BE2C (cell line): ENCODE measurements around the gene CDK16.

Experiments
- DNase-seq: peaks from one replicate; pipeline ENCODE4 v3.0.0-alpha.2; 2020
- H3K27me3 ChIP-seq: fragments of 250-450 bp; sonication (Bioruptor Pico); 2 replicates; pipeline ENCODE4 v1.5.1; 2020; ENCODE audit warnings: mild to moderate bottlenecking
- H3K36me3 ChIP-seq: fragments of 250-450 bp; sonication (Bioruptor Pico); 2 replicates; pipeline ENCODE4 v1.5.1; 2020; ENCODE audit warnings: mild to moderate bottlenecking
- H3K4me1 ChIP-seq: fragments of 250-450 bp; sonication (Bioruptor Pico); 2 replicates; pipeline ENCODE4 v1.5.1; 2020
- H3K4me3 ChIP-seq: 2 replicates; pipeline ENCODE4 v1.5.1; 2011; ENCODE audit warnings: low read depth, low read length
- H3K9me3 ChIP-seq: fragments of 250-450 bp; sonication (Bioruptor Pico); 2 replicates; pipeline ENCODE4 v1.5.1; 2020
- CTCF ChIP-seq: IDR thresholded peaks from 2 replicates; pipeline ENCODE4 v1.5.1; 2012; ENCODE audit warnings: mild to moderate bottlenecking, low read depth, low read length

CDK16 gene

GRCh38 chrX:47221756-47222155, 3.3 kb downstream of the CDK16 start:
- Histone ChIP-seq H3K4me3 (no peak overlapping the region), H3K27me3 (no peaks in the 10 kb centered on the region), H3K4me1 (no peaks in the 10 kb centered on the region), H3K9me3 (no peaks in the 10 kb centered on the region), H3K36me3 (peaks cover 35% of the 10 kb centered on the region)
- no peak for DNase-seq
- no peak for TF ChIP-seq CTCF

- H3K9me3 ChIP-seq = no peaks in the 10 kb centered on the region
- H3K36me3 ChIP-seq = peaks cover 35% of the 10 kb centered on the region
- H3K4me1 ChIP-seq = no peaks in the 10 kb centered on the region
- DNase-seq = peak; percentile 22
- no peaks in the 10 kb centered on the region for H3K27me3 ChIP-seq
- TF ChIP-seq CTCF = no peak
- H3K4me3 ChIP-seq = no peak overlapping the region
Observed at GRCh38 chrX:47222751-47223350, 4.4 kb downstream of the CDK16 start.

DNA sequence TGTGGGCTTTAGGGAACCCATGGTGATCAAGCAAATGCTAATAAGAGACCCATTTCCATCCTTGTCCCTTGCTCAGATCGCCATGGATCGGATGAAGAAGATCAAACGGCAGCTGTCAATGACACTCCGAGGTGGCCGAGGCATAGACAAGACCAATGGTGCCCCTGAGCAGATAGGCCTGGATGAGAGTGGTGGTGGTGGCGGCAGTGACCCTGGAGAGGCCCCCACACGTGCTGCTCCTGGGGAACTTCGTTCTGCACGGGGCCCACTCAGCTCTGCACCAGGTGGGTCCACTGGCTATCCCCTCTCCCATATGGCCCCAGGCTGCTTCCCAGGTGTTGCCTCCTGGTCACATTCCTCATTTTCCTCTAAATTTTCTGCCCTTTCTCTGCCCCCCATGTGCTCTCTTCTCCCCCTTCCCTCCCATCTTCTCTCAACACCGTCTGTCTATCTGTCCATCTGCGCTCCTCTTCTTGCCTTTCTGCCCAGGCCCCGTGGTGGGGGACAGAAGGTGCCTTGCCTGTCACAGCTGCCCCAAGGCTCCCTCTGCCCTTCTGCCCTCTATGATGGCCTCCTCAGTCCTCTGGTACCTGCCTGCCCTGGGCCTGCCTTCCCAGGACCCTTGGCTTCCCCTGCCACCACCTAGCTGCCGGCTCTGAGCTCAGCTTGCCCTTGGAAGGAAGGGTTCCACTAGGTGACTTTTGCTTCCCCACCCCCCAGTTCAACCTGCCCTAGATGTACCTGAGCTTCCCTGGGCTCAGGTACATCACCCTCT, 5.2 kb downstream of the CDK16 start:
- Histone ChIP-seq H3K36me3 (peaks cover 35% of the 10 kb centered on the region), H3K9me3 (no peaks in the 10 kb centered on the region), H3K4me3 (no peak overlapping the region), H3K27me3 (no peaks in the 10 kb centered on the region), H3K4me1 (no peaks in the 10 kb centered on the region)
- TF ChIP-seq CTCF = no peak
- no peak for DNase-seq

DNA sequence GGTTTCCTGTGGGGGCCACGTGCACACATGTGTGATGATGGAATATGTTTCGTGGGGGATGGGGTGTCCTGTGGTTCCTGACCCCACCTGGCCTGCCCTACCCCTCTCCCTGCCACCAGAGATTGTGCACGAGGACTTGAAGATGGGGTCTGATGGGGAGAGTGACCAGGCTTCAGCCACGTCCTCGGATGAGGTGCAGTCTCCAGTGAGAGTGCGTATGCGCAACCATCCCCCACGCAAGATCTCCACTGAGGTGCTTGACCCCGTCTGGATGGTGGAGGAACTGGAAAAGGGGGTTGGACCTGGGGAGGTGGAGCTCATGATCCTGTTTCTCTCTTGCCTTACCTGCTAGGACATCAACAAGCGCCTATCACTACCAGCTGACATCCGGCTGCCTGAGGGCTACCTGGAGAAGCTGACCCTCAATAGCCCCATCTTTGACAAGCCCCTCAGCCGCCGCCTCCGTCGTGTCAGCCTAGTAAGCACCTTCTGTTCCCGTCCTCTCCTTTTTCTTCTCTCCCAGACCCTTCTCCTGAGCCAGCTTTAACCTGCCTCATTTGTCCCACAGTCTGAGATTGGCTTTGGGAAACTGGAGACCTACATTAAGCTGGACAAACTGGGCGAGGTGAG, 5.9 kb downstream of the CDK16 start:
- Histone ChIP-seq H3K36me3 (peaks cover 35% of the 10 kb centered on the region), H3K4me1 (no peaks in the 10 kb centered on the region), H3K4me3 (no peak overlapping the region), H3K9me3 (no peaks in the 10 kb centered on the region), H3K27me3 (no peaks in the 10 kb centered on the region)
- DNase-seq = no peak
- TF ChIP-seq CTCF = no peak

DNA sequence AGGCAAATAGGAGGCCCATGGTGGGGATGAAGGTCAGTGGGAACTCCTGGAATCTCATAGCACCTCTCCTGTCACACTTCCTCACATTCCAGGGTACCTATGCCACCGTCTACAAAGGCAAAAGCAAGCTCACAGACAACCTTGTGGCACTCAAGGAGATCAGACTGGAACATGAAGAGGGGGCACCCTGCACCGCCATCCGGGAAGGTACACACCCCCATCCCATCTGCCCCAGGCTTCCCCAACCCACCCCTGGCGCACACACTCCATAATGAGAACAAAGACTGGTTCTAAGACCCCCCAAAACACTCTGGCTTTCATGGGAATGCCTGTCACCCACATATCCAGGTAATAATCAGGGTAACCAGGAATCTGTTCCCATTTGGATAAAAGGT, 6.4 kb downstream of the CDK16 start:
- no peak overlapping the region for H3K4me3 ChIP-seq
- H3K4me1 ChIP-seq = no peaks in the 10 kb centered on the region
- no peak for DNase-seq
- no peak for TF ChIP-seq CTCF
- H3K9me3 ChIP-seq = no peaks in the 10 kb centered on the region
- H3K36me3 ChIP-seq = peaks cover 35% of the 10 kb centered on the region
- no peaks in the 10 kb centered on the region for H3K27me3 ChIP-seq

- no peak for TF ChIP-seq CTCF
- Histone ChIP-seq H3K27me3 (no peaks in the 10 kb centered on the region), H3K4me3 (no peak overlapping the region), H3K36me3 (peaks cover 35% of the 10 kb centered on the region), H3K9me3 (no peaks in the 10 kb centered on the region), H3K4me1 (no peaks in the 10 kb centered on the region)
- DNase-seq = no peak
Observed at GRCh38 chrX:47226071-47226470, 7.6 kb downstream of the CDK16 start.
